GM19452 (cell line): ENCODE data around the gene PKHD1.

Source experiments
- ATAC-seq: cut with Tn5 transposase; IDR thresholded peaks from one replicate; pipeline ENCODE4 v1.9.1; 2021; ENCODE audit not compliant: unreplicated experiment

PKHD1 gene

DNA sequence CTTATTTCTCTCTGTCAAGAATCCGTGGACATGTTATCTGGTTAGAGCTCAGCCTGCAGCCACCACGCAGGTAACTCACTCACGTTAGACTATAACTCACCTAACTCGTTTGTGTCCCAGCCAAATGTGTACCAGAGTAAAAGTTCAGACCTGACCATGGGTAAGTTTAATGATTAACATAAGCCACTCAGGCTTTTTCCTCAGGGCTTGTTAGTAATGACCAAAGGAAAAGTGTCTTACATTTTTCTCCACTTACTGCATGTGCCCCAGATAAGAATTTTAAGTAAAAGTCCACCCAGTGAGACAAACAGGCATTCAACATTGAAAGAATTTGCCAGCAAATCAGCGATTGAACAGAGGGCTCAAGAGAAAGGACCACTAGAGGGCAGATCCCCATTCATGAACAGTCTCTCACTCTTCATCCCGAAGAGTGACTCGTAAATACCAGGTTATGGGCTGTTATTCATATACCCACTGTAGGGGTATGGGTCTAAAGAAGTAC is at the start of gene PKHD1:
Gene PKHD1, minus strand, starts transcription at position 116 of the 502 bp plus-strand sequence. CDS start 2,680 bp downstream, outside the sequence.
- ATAC-seq: no peak

DNA sequence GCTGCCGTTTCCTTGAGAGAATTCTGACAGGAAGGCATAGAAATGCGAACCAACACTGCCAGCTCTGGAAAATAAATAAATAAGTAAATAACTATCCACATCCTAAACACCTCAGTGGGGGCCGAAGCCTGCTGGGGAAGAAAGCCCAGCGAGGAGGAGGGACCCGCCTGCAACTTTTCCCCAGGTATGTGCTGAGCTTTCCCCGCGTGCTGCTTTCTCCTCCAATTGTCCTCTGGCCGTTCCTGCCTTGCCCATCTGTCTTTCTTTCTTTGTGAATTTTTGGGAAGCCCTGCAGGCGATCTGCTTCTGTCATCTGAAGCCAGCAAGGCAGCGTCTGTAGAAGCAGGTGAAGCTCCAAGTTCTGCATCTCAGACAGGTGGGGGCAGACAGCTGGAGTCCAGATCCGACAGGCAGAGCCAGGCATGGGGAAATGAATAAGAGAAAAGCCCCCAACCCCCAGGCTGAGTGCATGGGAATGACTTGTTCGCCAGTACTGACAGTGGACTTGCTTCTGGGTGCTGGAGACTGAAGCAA is 49.6 kb upstream of the PKHD1 start:
- no peak for ATAC-seq

GRCh38 chr6:52136055-52136454 is 48.6 kb upstream of the PKHD1 start:
- no peak for ATAC-seq

GRCh38 chr6:52135217-52135616 is 47.8 kb upstream of the PKHD1 start:
- ATAC-seq: no peak

DNA sequence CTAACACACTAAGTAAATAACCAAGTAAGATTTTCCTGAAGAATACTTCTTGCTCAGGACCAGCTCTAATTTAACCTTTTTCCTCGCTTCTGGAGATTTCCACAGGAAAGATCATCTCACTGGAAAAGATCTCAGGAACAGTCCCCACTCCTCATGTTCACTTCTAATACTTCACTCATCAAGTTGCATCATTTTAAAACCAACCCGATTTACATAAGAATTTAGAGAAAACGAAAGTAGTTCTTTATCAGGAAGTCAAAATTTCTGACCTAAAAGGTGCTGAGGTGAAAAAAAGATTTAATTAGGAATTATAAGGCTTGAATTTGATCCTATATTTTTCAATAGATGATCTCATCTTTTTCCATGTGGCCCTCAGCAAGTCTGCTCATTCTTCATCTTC is 46.6 kb upstream of the PKHD1 start:
- no peak for ATAC-seq

DNA sequence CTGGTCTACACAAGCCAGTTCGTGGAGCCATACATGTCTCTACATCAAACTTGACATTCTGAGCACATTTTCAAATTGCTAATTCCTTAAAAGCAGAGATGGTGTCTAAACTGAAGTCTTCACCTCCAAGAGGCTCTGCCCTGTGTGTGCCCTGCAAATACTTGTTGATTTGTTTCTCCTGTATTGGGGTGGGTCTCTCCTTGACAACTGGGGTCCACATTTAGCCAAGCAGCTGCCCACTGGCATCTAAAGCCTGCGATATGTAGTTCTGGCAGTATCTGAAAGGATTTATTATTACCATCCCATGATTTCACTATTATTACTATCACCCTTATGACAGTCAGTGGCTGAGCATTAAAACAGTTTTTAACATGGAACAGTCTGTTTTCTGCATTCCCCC is 45.9 kb upstream of the PKHD1 start:
- ATAC-seq: no peak

GRCh38 chr6:52132292-52132691 is 44.9 kb upstream of the PKHD1 start:
- no peak for ATAC-seq

DNA sequence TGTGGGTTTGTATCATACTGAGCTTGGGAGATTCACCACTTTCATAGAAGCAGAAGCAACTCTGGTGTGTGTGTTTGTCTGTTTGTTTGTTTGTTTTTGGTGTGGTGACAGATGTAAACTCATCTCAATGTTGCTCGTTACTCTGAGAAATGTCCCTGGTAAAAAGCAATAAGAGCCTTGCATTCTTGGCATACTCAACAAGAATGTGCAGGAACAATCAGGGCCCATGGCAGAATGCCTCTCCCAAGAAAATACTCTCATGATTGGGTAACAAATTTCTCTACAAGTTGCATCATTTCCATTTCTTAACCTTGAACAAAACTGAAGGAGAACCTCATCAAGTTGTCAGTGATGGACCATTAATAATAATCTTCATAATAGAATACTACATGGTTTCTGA is 43.0 kb upstream of the PKHD1 start:
- ATAC-seq: no peak

DNA sequence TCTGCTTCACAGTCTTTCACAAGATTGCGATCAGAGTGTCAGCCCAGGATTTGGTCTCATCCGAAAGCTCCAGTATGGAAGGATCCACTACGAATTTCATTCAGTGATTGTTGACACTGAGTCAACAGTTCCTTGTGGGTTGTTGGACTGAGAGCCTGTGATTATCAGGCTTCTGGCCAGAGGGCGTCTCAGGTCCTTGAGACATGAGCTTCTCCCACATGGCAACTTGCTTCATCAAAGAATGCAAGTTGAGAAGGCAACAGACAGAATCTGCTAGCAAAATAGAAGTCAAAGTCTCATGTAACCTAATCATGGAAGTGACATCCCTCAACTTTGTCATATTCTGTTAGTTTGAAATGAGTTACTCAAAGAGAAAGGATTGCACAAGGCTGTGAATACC is 40.5 kb upstream of the PKHD1 start:
- no peak for ATAC-seq

GRCh38 chr6:52126231-52126630 is 38.8 kb upstream of the PKHD1 start:
- no peak for ATAC-seq

GRCh38 chr6:52125572-52125971 is 38.2 kb upstream of the PKHD1 start:
- no peak for ATAC-seq

- ATAC-seq: no peak
Measured at GRCh38 chr6:52125139-52125538, 37.7 kb upstream of the PKHD1 start.

GRCh38 chr6:52124126-52125121 is 37.0 kb upstream of the PKHD1 start:
- ATAC-seq: no peak

DNA sequence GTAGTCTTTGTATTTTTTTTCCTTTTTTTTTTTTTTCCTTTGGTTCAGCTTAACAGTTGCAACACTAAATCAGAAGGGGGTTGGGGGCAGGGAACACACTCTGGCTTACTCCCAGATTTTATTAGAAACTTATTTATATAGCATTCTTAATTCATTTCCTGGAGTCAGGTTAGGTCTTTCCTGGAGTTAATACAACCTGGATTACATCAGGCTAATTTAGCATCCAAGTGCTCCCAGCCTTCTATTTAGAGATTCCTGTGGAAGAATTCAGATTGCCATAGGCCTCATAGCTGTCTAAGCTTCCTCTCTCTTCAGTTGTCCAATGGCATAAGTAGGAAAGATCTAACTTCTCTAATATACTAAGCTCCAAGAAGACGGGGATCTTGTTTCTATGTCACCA is 35.8 kb upstream of the PKHD1 start:
- ATAC-seq: no peak

GRCh38 chr6:52117352-52117751 is 29.9 kb upstream of the PKHD1 start:
- ATAC-seq: no peak

DNA sequence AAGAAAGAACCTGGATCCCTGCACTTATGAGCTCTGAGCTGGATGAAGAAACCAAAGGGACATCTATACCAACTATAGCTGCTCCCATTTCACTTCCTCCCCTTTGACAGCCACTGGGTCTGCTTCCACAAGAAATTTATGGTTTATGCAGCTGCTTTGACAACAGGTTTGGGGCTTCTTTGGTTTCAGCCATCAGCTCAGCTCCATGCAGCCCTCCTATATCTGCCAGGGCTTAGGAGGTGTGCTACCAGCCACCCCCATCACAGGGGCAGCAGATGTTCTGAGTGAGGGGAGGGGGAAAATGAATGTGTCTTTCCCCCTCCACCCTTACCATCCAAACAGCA is 29.2 kb upstream of the PKHD1 start:
- ATAC-seq: no peak

DNA sequence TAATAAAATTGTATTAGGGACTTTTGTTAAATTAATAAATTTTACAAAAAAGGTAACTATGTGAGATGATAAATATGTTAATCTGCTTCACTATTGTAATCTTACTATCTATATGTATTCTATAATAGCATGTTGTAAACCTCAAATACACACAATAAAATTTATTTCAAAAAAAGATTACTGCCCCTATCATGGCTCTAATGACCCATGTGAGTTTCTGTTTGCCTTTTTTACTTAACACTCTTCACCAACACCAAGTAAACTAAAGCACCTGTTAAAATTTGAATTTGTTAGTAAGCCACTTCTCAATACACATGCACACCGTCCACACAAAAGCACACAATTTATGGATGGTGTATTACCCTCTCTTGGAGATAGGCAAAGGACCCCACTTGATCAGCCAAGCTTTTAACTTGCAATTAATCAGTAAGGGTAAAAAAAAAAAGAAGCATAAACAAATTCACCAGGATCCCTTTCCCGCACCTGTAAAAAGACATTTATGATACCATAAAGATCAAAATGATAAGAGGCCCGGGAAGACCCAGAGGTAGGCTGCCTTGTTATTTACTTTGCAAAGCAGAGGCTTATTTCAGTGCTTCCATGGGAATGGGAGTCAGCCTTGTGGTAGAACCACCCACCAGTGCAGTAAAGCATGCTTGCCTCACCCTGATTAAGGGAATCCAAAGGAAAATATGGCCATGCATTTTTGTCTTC is 28.6 kb upstream of the PKHD1 start:
- ATAC-seq: no peak

GRCh38 chr6:52115145-52115741 is 27.8 kb upstream of the PKHD1 start:
- ATAC-seq: no peak

- no peak for ATAC-seq
Measured at GRCh38 chr6:52109171-52109571, 21.8 kb upstream of the PKHD1 start.

DNA sequence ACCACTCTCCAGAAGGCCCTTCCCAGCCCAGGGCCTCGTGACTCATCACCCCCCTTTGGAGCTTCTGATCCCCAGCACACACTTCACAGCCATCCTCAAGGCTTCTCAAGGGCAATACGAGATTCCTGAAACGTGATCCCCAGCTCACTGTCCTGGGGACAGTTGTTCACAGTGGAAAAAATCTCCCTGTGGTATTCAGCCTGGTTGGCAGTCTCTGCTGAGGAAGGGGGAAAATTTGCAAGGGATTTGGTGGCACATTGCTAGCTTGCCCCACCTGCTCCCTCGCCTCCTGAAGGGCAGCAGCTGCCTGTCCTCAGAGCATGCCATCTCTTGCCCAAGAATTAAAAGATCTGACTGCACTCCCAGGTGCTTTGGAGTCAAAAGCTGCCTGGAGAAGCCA is 20.7 kb upstream of the PKHD1 start:
- no peak for ATAC-seq

DNA sequence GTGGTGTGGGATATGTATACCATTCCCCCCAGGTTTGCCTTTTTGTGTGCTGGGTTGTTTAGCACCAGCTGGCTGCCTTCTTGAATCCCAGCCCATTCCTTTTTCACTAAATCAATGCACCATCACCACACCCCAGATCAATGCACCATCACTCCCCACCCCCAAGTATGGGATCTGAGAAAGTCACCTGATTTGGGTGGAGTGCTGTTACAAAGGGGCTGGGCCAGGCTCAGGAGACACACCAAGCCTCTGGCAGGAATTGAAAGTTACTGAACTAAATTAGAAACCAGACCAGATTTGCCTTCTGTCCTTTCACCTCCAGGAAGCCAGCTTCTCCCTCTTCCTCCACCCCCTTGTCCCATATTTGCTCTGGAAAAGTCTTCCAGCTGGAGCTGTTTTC is 19.6 kb upstream of the PKHD1 start:
- ATAC-seq: no peak
